Smooth muscle cell (in vitro differentiated cells): Measurements from ENCODE around the gene DNMT3A. TPM values are rescaled to one million over a fixed set of nuclear protein-coding genes. Genes with fewer than 3 reads are reported as not detected.

Experiments
- DNase-seq: peaks from one replicate; lab custom pipeline; 2025; ENCODE audit not compliant: unreplicated experiment; lab: John Stamatoyannopoulos, UW
- H2AFZ ChIP-seq: fragments of 200-600 bp; sonication (generic); 2 replicates; pipeline ENCODE4 v1.6.0; 2016; ENCODE audit warnings: antibody characterized with exemption, low read depth, mild to moderate bottlenecking
- H3F3A ChIP-seq: fragments of 200-600 bp; sonication (generic); 2 replicates; pipeline ENCODE4 v1.6.0; 2017; ENCODE audit warnings: antibody characterized with exemption, low read depth
- H3K27ac ChIP-seq: fragments of 200-600 bp; sonication (generic); 2 replicates; pipeline ENCODE4 v1.5.1; 2016; ENCODE audit warnings: low read depth, mild to moderate bottlenecking
- H3K27me3 ChIP-seq: fragments of 200-600 bp; sonication (generic); 2 replicates; pipeline ENCODE4 v1.6.1; 2016; ENCODE audit warnings: low read depth, mild to moderate bottlenecking
- H3K36me3 ChIP-seq: fragments of 200-600 bp; sonication (generic); 2 replicates; pipeline ENCODE4 v1.5.1; 2016; ENCODE audit warnings: low read depth
- H3K4me1 ChIP-seq: fragments of 200-600 bp; sonication (generic); 2 replicates; pipeline ENCODE4 v1.5.1; 2016; ENCODE audit warnings: low read depth
- H3K4me2 ChIP-seq: fragments of 200-600 bp; sonication (generic); 2 replicates; pipeline ENCODE4 v1.6.0; 2016; ENCODE audit warnings: mild to moderate bottlenecking
- H3K4me3 ChIP-seq: fragments of 200-600 bp; sonication (generic); 2 replicates; pipeline ENCODE4 v1.5.1; 2016; ENCODE audit warnings: mild to moderate bottlenecking
- H3K79me2 ChIP-seq: fragments of 200-600 bp; sonication (generic); 2 replicates; pipeline ENCODE4 v1.6.0; 2016; ENCODE audit warnings: low read depth, mild to moderate bottlenecking
- H3K9ac ChIP-seq: fragments of 200-600 bp; sonication (generic); 2 replicates; pipeline ENCODE4 v1.6.0; 2016; ENCODE audit warnings: low read depth
- H3K9me3 ChIP-seq: fragments of 200-600 bp; sonication (generic); replicated peaks from 2 replicates; pipeline ENCODE4 v1.5.1; 2016; ENCODE audit warnings: low read depth
- H4K20me1 ChIP-seq: fragments of 200-600 bp; sonication (generic); 2 replicates; pipeline ENCODE4 v1.6.0; 2016; ENCODE audit warnings: low read depth
- CTCF ChIP-seq: fragments of 200-600 bp; sonication (generic); IDR thresholded peaks from 2 replicates; pipeline ENCODE4 v1.5.1; 2017; ENCODE audit warnings: borderline replicate concordance, mild to moderate bottlenecking, antibody characterized with exemption; ENCODE audit not compliant: insufficient read depth, poor library complexity, severe bottlenecking
- WGBS: methylation state at CpG from one replicate; pipeline ENCODE4 v1.1.7; 2016; ENCODE audit warnings: low lambda C conversion rate; 5-methylcytosine and 5-hydroxymethylcytosine counted together
- polyA plus RNA-seq: library from polyadenylated mRNA; unstranded; fragments of >200 nt; fragmentation: Nextera tagmentation; extraction: Ambion mirVana; gene quantifications from 2 replicates; pipeline ENCODE4 v1.2.1, GENCODE V29; 2016
- total RNA-seq: library from RNA; depleted of rRNA; stranded (reverse); fragments of >200 nt; gene quantifications from 2 replicates; pipeline ENCODE4 v1.2.3, GENCODE V29; 2014

Gene DNMT3A
- total and polyA plus RNA-seq, 2 experiments from 2014 or later = 16.4 to 19.9 TPM

- no peaks in the 10 kb centered on the region for H4K20me1 ChIP-seq
- no peak for TF ChIP-seq CTCF
- 96% methylated on average over 4 of the region's 4 CpGs for WGBS
- no peaks in the 10 kb centered on the region for H3K79me2 ChIP-seq
- H3F3A ChIP-seq = peaks cover 7% of the 10 kb centered on the region
- no peaks in the 10 kb centered on the region for H3K27me3 ChIP-seq
- DNase-seq = no peak
- no peak overlapping the region for H3K27ac ChIP-seq
- peaks cover 12% of the 10 kb centered on the region for H3K4me1 ChIP-seq
- no peak overlapping the region for H3K4me2 ChIP-seq
- H3K4me3 ChIP-seq = no peak overlapping the region
- no peak overlapping the region for H2AFZ ChIP-seq
- no peaks in the 10 kb centered on the region for H3K9me3 ChIP-seq
- H3K9ac ChIP-seq = no peak overlapping the region
- H3K36me3 ChIP-seq = no peaks in the 10 kb centered on the region
These were observed 114.9 kb downstream of the DNMT3A start for GRCh38 chr2:25226827-25227226.

GRCh38 chr2:25222477-25223121, 119.1 kb downstream of the DNMT3A start:
- H2AFZ ChIP-seq = no peak overlapping the region
- no peak for DNase-seq
- no peak overlapping the region for H3K4me2 ChIP-seq
- no peaks in the 10 kb centered on the region for H3K36me3 ChIP-seq
- H4K20me1 ChIP-seq = no peaks in the 10 kb centered on the region
- H3K9ac ChIP-seq = no peak overlapping the region
- 67% methylated on average over 5 of the region's 5 CpGs for WGBS
- no peaks in the 10 kb centered on the region for H3F3A ChIP-seq
- H3K4me3 ChIP-seq = no peak overlapping the region
- no peaks in the 10 kb centered on the region for H3K4me1 ChIP-seq
- no peaks in the 10 kb centered on the region for H3K27me3 ChIP-seq
- TF ChIP-seq CTCF = no peak
- no peaks in the 10 kb centered on the region for H3K9me3 ChIP-seq
- H3K79me2 ChIP-seq = no peaks in the 10 kb centered on the region
- no peak overlapping the region for H3K27ac ChIP-seq

- H4K20me1 ChIP-seq = no peaks in the 10 kb centered on the region
- H3F3A ChIP-seq = no peaks in the 10 kb centered on the region
- TF ChIP-seq CTCF = no peak
- H3K4me2 ChIP-seq = no peak overlapping the region
- H3K9me3 ChIP-seq = no peaks in the 10 kb centered on the region
- H3K27me3 ChIP-seq = no peaks in the 10 kb centered on the region
- no peaks in the 10 kb centered on the region for H3K79me2 ChIP-seq
- no peak overlapping the region for H3K27ac ChIP-seq
- DNase-seq = no peak
- no peaks in the 10 kb centered on the region for H3K36me3 ChIP-seq
- peaks cover 3% of the 10 kb centered on the region for H3K4me1 ChIP-seq
- no peak overlapping the region for H3K9ac ChIP-seq
- no peak overlapping the region for H2AFZ ChIP-seq
- no peak overlapping the region for H3K4me3 ChIP-seq
- WGBS = 98% methylated on average over 4 of the region's 4 CpGs
These were observed 120.1 kb downstream of the DNMT3A start for GRCh38 chr2:25221579-25221978.

GRCh38 chr2:25220313-25220712, 121.4 kb downstream of the DNMT3A start:
- TF ChIP-seq CTCF = no peak
- no peaks in the 10 kb centered on the region for H3K79me2 ChIP-seq
- 85% methylated on average over 3 of the region's 3 CpGs for WGBS
- H2AFZ ChIP-seq = no peak overlapping the region
- H3K4me2 ChIP-seq = no peak overlapping the region
- H3K36me3 ChIP-seq = no peaks in the 10 kb centered on the region
- DNase-seq = no peak
- no peak overlapping the region for H3K4me3 ChIP-seq
- no peaks in the 10 kb centered on the region for H3K9me3 ChIP-seq
- H3K4me1 ChIP-seq = peaks cover 3% of the 10 kb centered on the region
- no peaks in the 10 kb centered on the region for H4K20me1 ChIP-seq
- H3F3A ChIP-seq = peaks cover 5% of the 10 kb centered on the region
- no peak overlapping the region for H3K27ac ChIP-seq
- no peaks in the 10 kb centered on the region for H3K27me3 ChIP-seq
- no peak overlapping the region for H3K9ac ChIP-seq
